ENCODE measurements around the gene SYNJ1.

Gene SYNJ1

DNA sequence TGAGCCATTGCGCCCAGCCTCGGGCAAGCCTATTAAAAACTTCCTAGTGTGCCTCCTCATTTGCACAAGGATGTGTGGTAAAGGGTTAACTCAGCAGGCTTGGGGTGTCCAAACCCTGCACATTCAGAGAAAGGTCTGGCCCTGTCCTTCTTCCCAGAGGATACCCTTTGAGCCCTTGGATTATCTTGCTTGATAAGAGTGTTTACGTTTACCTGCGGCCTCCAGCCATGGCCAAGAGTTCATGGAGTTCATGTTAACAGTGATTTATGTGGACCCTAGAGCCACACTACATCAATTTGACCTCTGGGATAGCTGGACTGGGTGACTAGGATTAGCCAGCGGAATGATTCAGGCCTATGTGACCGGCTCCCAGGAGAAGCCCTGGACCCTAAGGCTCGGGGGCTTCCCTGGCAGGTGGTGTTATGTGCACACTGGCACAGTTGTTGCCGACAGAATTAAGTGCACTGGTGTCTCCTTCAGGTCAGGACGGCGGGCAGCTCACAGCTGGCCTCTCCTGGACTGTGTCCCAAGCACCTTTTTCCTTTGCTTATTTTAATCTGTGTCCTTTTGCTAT, 134.8 kb downstream of the SYNJ1 start:
- TF ChIP-seq, protein P1, sequence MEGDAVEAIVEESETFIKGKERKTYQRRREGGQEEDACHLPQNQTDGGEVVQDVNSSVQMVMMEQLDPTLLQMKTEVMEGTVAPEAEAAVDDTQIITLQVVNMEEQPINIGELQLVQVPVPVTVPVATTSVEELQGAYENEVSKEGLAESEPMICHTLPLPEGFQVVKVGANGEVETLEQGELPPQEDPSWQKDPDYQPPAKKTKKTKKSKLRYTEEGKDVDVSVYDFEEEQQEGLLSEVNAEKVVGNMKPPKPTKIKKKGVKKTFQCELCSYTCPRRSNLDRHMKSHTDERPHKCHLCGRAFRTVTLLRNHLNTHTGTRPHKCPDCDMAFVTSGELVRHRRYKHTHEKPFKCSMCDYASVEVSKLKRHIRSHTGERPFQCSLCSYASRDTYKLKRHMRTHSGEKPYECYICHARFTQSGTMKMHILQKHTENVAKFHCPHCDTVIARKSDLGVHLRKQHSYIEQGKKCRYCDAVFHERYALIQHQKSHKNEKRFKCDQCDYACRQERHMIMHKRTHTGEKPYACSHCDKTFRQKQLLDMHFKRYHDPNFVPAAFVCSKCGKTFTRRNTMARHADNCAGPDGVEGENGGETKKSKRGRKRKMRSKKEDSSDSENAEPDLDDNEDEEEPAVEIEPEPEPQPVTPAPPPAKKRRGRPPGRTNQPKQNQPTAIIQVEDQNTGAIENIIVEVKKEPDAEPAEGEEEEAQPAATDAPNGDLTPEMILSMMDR (IDR thresholded peaks at IDR 0.05; ENCODE audit: insufficient read depth, low read depth, low read length, missing control alignments) = no peak
- DNase-seq (ENCODE audit: low read depth) = no peak

DNA sequence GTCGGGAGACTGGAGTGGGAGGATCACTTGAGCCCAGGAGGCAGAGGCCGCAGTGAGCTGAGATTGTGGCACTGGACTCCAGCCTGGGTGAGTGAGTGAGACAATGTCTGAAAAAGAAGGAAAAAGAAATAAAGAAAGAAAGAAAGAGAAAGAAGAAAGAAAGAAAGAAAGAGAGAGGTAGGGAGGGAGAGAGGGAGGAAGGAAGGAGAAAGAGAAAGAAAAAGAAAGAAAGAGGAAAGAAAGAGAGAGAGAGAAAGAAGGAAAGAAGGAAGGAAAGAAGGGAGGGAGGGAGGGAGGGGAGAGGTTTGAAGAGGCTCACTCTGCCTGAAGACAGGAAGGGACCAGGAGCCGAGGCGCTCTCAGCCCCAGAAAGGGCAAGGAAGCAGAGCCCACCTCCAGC, 137.7 kb downstream of the SYNJ1 start:
- DNase-seq (ENCODE audit: low read depth) = no peak
- TF ChIP-seq, protein P1 (IDR thresholded peaks at IDR 0.05; ENCODE audit: insufficient read depth, low read depth, low read length, missing control alignments) = no peak
- H3K4me3 ChIP-seq (ENCODE audit: low read length) = no peak overlapping the region

More for the DNA sequence above, 134.8 kb downstream of the SYNJ1 start:
- H3K4me3 ChIP-seq (ENCODE audit: low read length) = no peak overlapping the region

- no peak for DNase-seq (ENCODE audit: low read depth)
- no peak overlapping the region for H3K4me3 ChIP-seq (ENCODE audit: low read length)
These were observed 140.2 kb downstream of the SYNJ1 start for GRCh38 chr21:32587651-32588050.

DNA sequence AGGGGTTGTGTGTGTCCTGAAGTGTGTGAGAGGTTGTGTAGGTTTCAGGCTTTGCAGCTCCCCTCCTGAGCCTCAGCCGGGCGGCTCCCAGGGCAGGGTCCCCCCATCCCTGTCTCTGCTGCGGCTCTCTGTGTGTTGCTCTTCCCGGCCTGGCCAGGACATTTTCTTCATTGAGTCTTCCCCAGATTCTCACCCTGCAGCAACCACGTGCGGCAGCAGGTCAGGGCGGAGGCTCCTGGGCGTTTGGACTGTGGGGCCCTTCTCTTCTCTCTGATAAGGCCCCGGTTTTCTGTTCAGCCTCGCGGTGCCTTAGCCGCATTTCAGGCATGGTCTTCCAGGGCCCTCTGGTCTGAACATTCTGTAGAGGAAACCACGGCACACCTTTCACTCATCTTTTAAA, 140.7 kb downstream of the SYNJ1 start:
- TF ChIP-seq, protein P1 (IDR thresholded peaks at IDR 0.05; ENCODE audit: insufficient read depth, low read depth, low read length, missing control alignments) = no peak

More at GRCh38 chr21:32587651-32588050, 140.2 kb downstream of the SYNJ1 start:
- TF ChIP-seq, protein P1 (IDR thresholded peaks at IDR 0.05; ENCODE audit: insufficient read depth, low read depth, low read length, missing control alignments) = no peak

DNA sequence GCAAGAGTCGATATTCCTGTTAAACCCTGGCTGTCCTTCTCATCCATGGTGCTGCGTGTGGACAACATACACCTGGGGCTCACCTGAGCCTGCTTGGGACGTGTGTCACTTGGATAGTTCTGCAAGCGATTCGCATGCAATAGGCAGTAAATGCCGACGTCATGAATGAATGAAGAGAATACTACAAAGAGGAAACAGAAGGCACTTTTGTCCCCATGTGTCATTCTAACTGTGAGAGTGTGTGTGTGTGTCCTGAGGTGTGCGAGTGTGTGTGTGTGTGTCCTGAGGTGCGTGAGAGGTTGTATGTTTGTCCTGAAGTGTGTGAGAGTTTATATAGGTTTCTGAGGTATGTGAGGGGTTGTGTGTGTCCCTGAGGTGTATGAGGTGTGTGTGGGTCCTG, 141.8 kb downstream of the SYNJ1 start:
- TF ChIP-seq, protein P1 (IDR thresholded peaks at IDR 0.05; ENCODE audit: insufficient read depth, low read depth, low read length, missing control alignments) = no peak
- no peak for DNase-seq (ENCODE audit: low read depth)
- no peak overlapping the region for H3K4me3 ChIP-seq (ENCODE audit: low read length)

More for the DNA sequence above, 140.7 kb downstream of the SYNJ1 start:
- no peak overlapping the region for H3K4me3 ChIP-seq (ENCODE audit: low read length)
- no peak for DNase-seq (ENCODE audit: low read depth)

GRCh38 chr21:32585042-32585710, 142.6 kb downstream of the SYNJ1 start, which contains the start of gene TCP10L:
TSS of gene TCP10L (minus strand) at chr21:32585523. CDS start at chr21:32584304, 1,219 bp downstream.
- H3K4me3 ChIP-seq (ENCODE audit: low read length) = no peak within 1 kb of the TSS
- TF ChIP-seq, protein P1 (IDR thresholded peaks at IDR 0.05; ENCODE audit: insufficient read depth, low read depth, low read length, missing control alignments) = no peak
- no peak for DNase-seq (ENCODE audit: low read depth)
